ENCODE measurements around the gene PRUNE2.

Gene PRUNE2

GRCh38 chr9:76638001-76638400 is 267.9 kb downstream of the PRUNE2 start:
- CTCF ChIA-PET: no interaction called here
- no peak for DNase-seq (ENCODE audit: extremely low spot score)
- TF ChIP-seq FOXM1 (IDR thresholded peaks at IDR 0.05; ENCODE audit: borderline replicate concordance) (no peak), ARNT (IDR thresholded peaks at IDR 0.05) (no peak), FOXK2 (IDR thresholded peaks at IDR 0.05) (no peak), NFRKB (IDR thresholded peaks at IDR 0.05) (no peak), BHLHE40 (IDR thresholded peaks at IDR 0.05; ENCODE audit: borderline replicate concordance) (no peak), LEF1 (IDR thresholded peaks at IDR 0.05; ENCODE audit: borderline replicate concordance) (no peak), SUZ12 (IDR thresholded peaks at IDR 0.05) (no peak)

GRCh38 chr9:76637416-76637815 is 268.5 kb downstream of the PRUNE2 start:
- ChIA-PET POLR2A (no interaction called here), CTCF (no interaction called here)
- DNase-seq (ENCODE audit: extremely low spot score): no peak
- no peak for TF ChIP-seq SP1 (IDR thresholded peaks at IDR 0.05)
- TF ChIP-seq PKNOX1 (IDR thresholded peaks at IDR 0.05): no peak

More at GRCh38 chr9:76638001-76638400, 267.9 kb downstream of the PRUNE2 start:
- POLR2A ChIA-PET: no interaction called here

GRCh38 chr9:76634356-76635054 is 271.4 kb downstream of the PRUNE2 start:
- ChIA-PET POLR2A (no interaction called here), CTCF (no interaction called here)
- DNase-seq (ENCODE audit: extremely low spot score): no peak
- TF ChIP-seq FOXM1 (IDR thresholded peaks at IDR 0.05; ENCODE audit: borderline replicate concordance): no peak
- TF ChIP-seq HDGF (IDR thresholded peaks at IDR 0.05; ENCODE audit: borderline replicate concordance): no peak
- TF ChIP-seq PKNOX1 (IDR thresholded peaks at IDR 0.05): no peak
- TF ChIP-seq NFRKB (IDR thresholded peaks at IDR 0.05): no peak
- TF ChIP-seq L3MBTL2 (conservative IDR thresholded peaks at IDR 0.05): no peak
- TF ChIP-seq BHLHE40 (IDR thresholded peaks at IDR 0.05; ENCODE audit: borderline replicate concordance): no peak

- DNase-seq (ENCODE audit: extremely low spot score): no peak
- TF ChIP-seq LEF1 (IDR thresholded peaks at IDR 0.05; ENCODE audit: borderline replicate concordance): no peak
- no peak for TF ChIP-seq FOXM1 (IDR thresholded peaks at IDR 0.05; ENCODE audit: borderline replicate concordance)
- POLR2A ChIA-PET: no interaction called here
- CTCF ChIA-PET: no interaction called here
Measured at GRCh38 chr9:76630916-76631315, 275.0 kb downstream of the PRUNE2 start.

GRCh38 chr9:76629205-76629990 is 276.5 kb downstream of the PRUNE2 start:
- TF ChIP-seq PKNOX1 (IDR thresholded peaks at IDR 0.05) (no peak), NFRKB (IDR thresholded peaks at IDR 0.05) (no peak), ZNF384 (IDR thresholded peaks at IDR 0.05) (no peak), CTBP1 (IDR thresholded peaks at IDR 0.05; ENCODE audit: borderline replicate concordance) (no peak), FOXA1 (IDR thresholded peaks at IDR 0.05) (no peak)
- DNase-seq (ENCODE audit: extremely low spot score): no peak
- POLR2A ChIA-PET: no interaction called here
- CTCF ChIA-PET: no interaction called here

- DNase-seq (ENCODE audit: extremely low spot score): no peak
- TF ChIP-seq ARNT (IDR thresholded peaks at IDR 0.05) (no peak), TARDBP (IDR thresholded peaks at IDR 0.05) (no peak), FOXK2 (IDR thresholded peaks at IDR 0.05) (no peak), ZNF384 (IDR thresholded peaks at IDR 0.05) (no peak), L3MBTL2 (conservative IDR thresholded peaks at IDR 0.05) (no peak), HDGF (IDR thresholded peaks at IDR 0.05; ENCODE audit: borderline replicate concordance) (no peak), SUZ12 (IDR thresholded peaks at IDR 0.05) (no peak), ELF4 (IDR thresholded peaks at IDR 0.05) (no peak), LEF1 (IDR thresholded peaks at IDR 0.05; ENCODE audit: borderline replicate concordance) (no peak), SP1 (IDR thresholded peaks at IDR 0.05) (no peak), NFRKB (IDR thresholded peaks at IDR 0.05) (no peak), FOXA1 (IDR thresholded peaks at IDR 0.05) (no peak), CTBP1 (IDR thresholded peaks at IDR 0.05; ENCODE audit: borderline replicate concordance) (no peak), FOXM1 (IDR thresholded peaks at IDR 0.05; ENCODE audit: borderline replicate concordance) (no peak), BHLHE40 (IDR thresholded peaks at IDR 0.05; ENCODE audit: borderline replicate concordance) (no peak), PKNOX1 (IDR thresholded peaks at IDR 0.05) (no peak)
- ChIA-PET POLR2A (no interaction called here), CTCF (no interaction called here)
Measured at GRCh38 chr9:76628155-76628554, 277.8 kb downstream of the PRUNE2 start.

Data from HEK293T (cell line).